Trophoblast cell (in vitro differentiated cells and primary cell): ENCODE results near the gene RIN3.

ENCODE experiments used
- DNase-seq, 2 donors: peaks; one replicate each; pipeline ENCODE4 v3.0.0-alpha.2; 2016
- H2AFZ ChIP-seq: 2 replicates; pipeline ENCODE4 v1.6.1; 2013; ENCODE audit warnings: low read length, moderate library complexity, mild to moderate bottlenecking; ENCODE audit not compliant: insufficient read depth, poor library complexity
- H2AK5ac ChIP-seq: 2 replicates; pipeline ENCODE4 v1.6.1; 2013; ENCODE audit warnings: mild to moderate bottlenecking, low read length
- H2BK120ac ChIP-seq: 2 replicates; pipeline ENCODE4 v1.6.1; 2013; ENCODE audit warnings: low read length, mild to moderate bottlenecking, moderate library complexity; ENCODE audit not compliant: insufficient read depth, poor library complexity
- H2BK12ac ChIP-seq: 2 replicates; pipeline ENCODE4 v1.6.1; 2013; ENCODE audit warnings: mild to moderate bottlenecking, low read length, moderate library complexity
- H2BK5ac ChIP-seq: 2 replicates; pipeline ENCODE4 v1.6.1; 2013; ENCODE audit warnings: low read length, low read depth, moderate library complexity, mild to moderate bottlenecking; ENCODE audit not compliant: poor library complexity
- H3K14ac ChIP-seq: 2 replicates; pipeline ENCODE4 v1.6.1; 2013; ENCODE audit warnings: mild to moderate bottlenecking, low read length
- H3K18ac ChIP-seq: 2 replicates; pipeline ENCODE4 v1.6.1; 2013; ENCODE audit warnings: mild to moderate bottlenecking, low read length
- H3K23ac ChIP-seq: 2 replicates; pipeline ENCODE4 v1.6.1; 2013; ENCODE audit warnings: low read length
- H3K27ac ChIP-seq: 2 replicates; pipeline ENCODE4 v1.5.1; 2013; ENCODE audit warnings: low read depth, mild to moderate bottlenecking, inconsistent platforms, low read length, moderate library complexity
- H3K27me3 ChIP-seq: 2 replicates; pipeline ENCODE4 v1.6.1; 2013; ENCODE audit warnings: inconsistent platforms, mild to moderate bottlenecking, low read length, moderate library complexity; ENCODE audit not compliant: insufficient read depth
- H3K36me3 ChIP-seq, 2 experiments: 1 replicate in 1 of 2; 2 replicates in 1 of 2; pipeline ENCODE4 v1.6.1; 2013; ENCODE audit warnings: low read length in 2 of 2, mild to moderate bottlenecking in 2 of 2, moderate library complexity in 1 of 2; ENCODE audit not compliant: insufficient read depth in 2 of 2, control insufficient read depth in 1 of 2
- H3K4ac ChIP-seq: 2 replicates; pipeline ENCODE4 v1.6.1; 2013; ENCODE audit warnings: low read depth, mild to moderate bottlenecking, low read length, moderate library complexity
- H3K4me1 ChIP-seq, 2 experiments: 1 replicate in 1 of 2; 2 replicates in 1 of 2; pipeline ENCODE4 v1.6.1; 2013; ENCODE audit warnings: low read length in 2 of 2, mild to moderate bottlenecking in 2 of 2, moderate library complexity in 1 of 2; ENCODE audit not compliant: insufficient read depth in 2 of 2, control insufficient read depth in 1 of 2
- H3K4me2 ChIP-seq: 2 replicates; pipeline ENCODE4 v1.6.1; 2013; ENCODE audit warnings: inconsistent platforms, mild to moderate bottlenecking, low read length, moderate library complexity
- H3K4me3 ChIP-seq: 2 replicates; pipeline ENCODE4 v1.5.1; 2013; ENCODE audit warnings: mild to moderate bottlenecking, low read depth, low read length, inconsistent platforms
- H3K79me1 ChIP-seq: one replicate; pipeline ENCODE4 v1.6.1; 2013; ENCODE audit warnings: low read length
- H3K79me2 ChIP-seq: 2 replicates; pipeline ENCODE4 v1.6.1; 2013; ENCODE audit warnings: low read length, mild to moderate bottlenecking; ENCODE audit not compliant: control insufficient read depth, insufficient read depth, poor library complexity
- H3K9ac ChIP-seq: 2 replicates; pipeline ENCODE4 v1.6.1; 2013; ENCODE audit warnings: mild to moderate bottlenecking, low read length
- H3K9me3 ChIP-seq: 2 replicates; pipeline ENCODE4 v1.6.1; 2013; ENCODE audit warnings: low read depth, mild to moderate bottlenecking, control low read depth, inconsistent platforms, low read length; ENCODE audit not compliant: insufficient read depth
- H4K12ac ChIP-seq: 2 replicates; pipeline ENCODE4 v1.6.1; 2013; ENCODE audit warnings: low read depth, mild to moderate bottlenecking, low read length, moderate library complexity
- H4K8ac ChIP-seq: 2 replicates; pipeline ENCODE4 v1.6.1; 2013; ENCODE audit warnings: low read depth, mild to moderate bottlenecking, low read length, moderate library complexity
- H4K91ac ChIP-seq: one replicate; pipeline ENCODE4 v1.6.1; 2013; ENCODE audit warnings: low read depth, mild to moderate bottlenecking, low read length, moderate library complexity
- WGBS: extraction: QIAGEN DNeasy Blood & Tissue Kit; methylation state at CpG from one replicate; pipeline ENCODE4 v1.1.7; 2013; ENCODE audit warnings: missing lambda C conversion rate; ENCODE audit not compliant: insufficient read length, insufficient coverage; ENCODE audit errors: extremely low coverage; 5-methylcytosine and 5-hydroxymethylcytosine counted together

The RIN3 gene

DNA sequence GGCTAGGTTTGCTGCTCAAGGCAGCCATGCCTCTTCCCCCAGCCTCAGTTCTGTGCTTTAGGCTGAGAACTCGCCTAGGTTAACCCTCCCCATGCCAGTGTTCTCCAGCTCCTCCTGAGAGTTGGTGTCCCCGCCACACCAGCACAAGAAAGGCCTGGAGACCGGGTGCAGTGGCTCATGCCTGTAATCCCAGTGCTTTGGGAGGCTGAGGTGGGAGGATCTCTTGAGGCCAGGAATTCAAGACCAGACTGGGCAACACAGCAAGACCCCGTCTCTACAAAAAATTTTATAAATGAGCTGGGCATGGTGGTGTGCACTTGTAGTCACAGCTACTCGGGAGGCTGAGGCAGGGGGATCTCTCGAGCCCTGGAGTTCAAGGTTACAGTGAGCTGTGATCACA, 10.2 kb downstream of the RIN3 start:
- Histone ChIP-seq H3K79me2 (peaks cover 2% of the 10 kb centered on the region), H3K9me3 (peaks cover 1% of the 10 kb centered on the region), H2AK5ac (no peak overlapping the region), H2BK12ac (no peak overlapping the region), H3K36me3 (no peaks in the 10 kb centered on the region), H3K18ac (no peak overlapping the region), H2AFZ (no peak overlapping the region), H3K4me1 (no peaks in the 10 kb centered on the region), H4K91ac (no peak overlapping the region), H3K14ac (no peak overlapping the region), H2BK120ac (no peak overlapping the region), H3K27me3 (no peaks in the 10 kb centered on the region), H3K9ac (no peak overlapping the region), H4K8ac (no peak overlapping the region), H3K79me1 (no peaks in the 10 kb centered on the region), H3K27ac (no peak overlapping the region), H2BK5ac (no peak overlapping the region), H3K4me3 (no peak overlapping the region), H3K23ac (no peak overlapping the region), H3K4me2 (no peak overlapping the region), H3K4ac (no peak overlapping the region), H4K12ac (no peak overlapping the region)
- WGBS, result no CpG with 5 or more reads among the region's 6 CpGs
- DNase-seq, result no peak

DNA sequence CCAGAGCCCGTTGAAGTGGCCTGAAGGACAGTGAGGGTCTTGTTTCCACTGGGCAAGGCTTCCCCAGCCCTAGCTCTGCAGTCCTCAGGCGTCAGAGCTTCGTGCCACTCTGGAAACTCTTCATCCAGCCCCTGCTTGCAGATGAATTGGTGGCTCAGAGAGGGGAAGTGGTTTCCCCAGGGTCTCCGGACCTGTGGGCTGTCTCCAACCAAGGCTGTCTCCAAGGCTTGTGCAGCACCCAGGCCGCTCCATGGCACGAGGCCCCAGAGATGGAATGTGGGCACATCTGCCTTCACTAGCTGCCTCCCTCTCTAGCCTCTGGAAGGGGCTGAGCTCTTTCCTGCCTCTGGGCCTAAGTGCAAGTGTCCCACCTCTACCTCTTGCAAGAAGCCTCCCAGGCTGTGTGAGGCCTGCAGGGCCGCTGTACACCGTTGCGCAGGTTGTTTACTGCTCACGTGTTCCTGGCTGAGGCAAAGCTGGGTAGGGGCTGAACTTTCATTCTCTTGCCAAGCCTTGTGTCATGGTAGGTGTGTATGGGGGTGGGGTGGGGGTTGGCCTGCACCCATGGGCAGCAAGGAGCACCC, 11.1 kb downstream of the RIN3 start:
- no peak overlapping the region for H3K14ac ChIP-seq
- no peaks in the 10 kb centered on the region for H3K79me1 ChIP-seq
- H2AFZ ChIP-seq, result no peak overlapping the region
- H3K4me2 ChIP-seq, result no peak overlapping the region
- no peak overlapping the region for H3K4ac ChIP-seq
- H3K27ac ChIP-seq, result no peak overlapping the region
- H2BK5ac ChIP-seq, result no peak overlapping the region
- no CpG with 5 or more reads among the region's 10 CpGs for WGBS
- no peak overlapping the region for H4K8ac ChIP-seq
- H3K79me2 ChIP-seq, result peaks cover 2% of the 10 kb centered on the region
- no peak overlapping the region for H3K23ac ChIP-seq
- H4K91ac ChIP-seq, result no peak overlapping the region
- H3K4me1 ChIP-seq, result no peaks in the 10 kb centered on the region
- no peak overlapping the region for H2AK5ac ChIP-seq
- no peaks in the 10 kb centered on the region for H3K36me3 ChIP-seq
- H2BK12ac ChIP-seq, result no peak overlapping the region
- no peak for DNase-seq
- no peak overlapping the region for H2BK120ac ChIP-seq
- H3K9me3 ChIP-seq, result peaks cover 1% of the 10 kb centered on the region
- H3K18ac ChIP-seq, result no peak overlapping the region
- no peaks in the 10 kb centered on the region for H3K27me3 ChIP-seq
- H3K9ac ChIP-seq, result no peak overlapping the region
- H4K12ac ChIP-seq, result no peak overlapping the region
- no peak overlapping the region for H3K4me3 ChIP-seq

DNA sequence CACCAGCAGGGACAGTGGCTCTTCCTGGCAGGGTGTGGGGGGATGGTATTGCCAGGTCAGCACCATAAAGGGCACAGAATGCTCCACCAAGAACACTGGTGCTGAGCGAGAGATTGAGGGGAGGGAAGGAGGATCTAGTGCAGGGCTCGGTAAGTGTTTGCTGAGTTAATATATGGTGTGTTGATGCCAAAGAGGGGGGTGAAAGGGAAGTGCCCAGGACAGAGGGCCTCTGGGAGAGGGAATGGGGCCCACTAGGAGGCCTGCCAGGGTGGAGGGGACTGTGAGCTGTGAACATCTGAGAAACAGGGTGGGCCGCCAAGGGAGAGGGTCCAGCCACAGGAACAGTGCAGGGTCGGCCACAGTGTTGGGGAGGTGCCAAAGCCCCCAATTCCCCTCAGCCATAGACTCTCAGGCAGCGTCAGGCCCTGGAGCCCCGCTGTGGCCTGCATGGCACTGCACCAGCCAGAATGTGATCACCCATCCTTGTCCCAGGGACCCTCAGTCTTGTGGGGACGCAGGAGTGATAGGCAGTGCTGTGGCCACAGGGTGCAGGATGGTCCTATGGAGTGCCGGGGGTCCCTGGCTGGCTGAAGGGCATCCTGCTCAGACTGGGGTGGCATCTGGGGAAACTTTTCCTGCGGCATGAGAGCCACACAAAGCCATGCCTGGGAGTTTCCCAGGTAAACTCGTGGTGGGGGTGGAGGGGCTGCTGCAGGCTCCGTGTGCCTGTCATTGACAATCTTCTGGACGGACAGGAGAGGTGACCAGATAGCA, 11.9 kb downstream of the RIN3 start:
- peaks cover 1% of the 10 kb centered on the region for H3K9me3 ChIP-seq

DNA sequence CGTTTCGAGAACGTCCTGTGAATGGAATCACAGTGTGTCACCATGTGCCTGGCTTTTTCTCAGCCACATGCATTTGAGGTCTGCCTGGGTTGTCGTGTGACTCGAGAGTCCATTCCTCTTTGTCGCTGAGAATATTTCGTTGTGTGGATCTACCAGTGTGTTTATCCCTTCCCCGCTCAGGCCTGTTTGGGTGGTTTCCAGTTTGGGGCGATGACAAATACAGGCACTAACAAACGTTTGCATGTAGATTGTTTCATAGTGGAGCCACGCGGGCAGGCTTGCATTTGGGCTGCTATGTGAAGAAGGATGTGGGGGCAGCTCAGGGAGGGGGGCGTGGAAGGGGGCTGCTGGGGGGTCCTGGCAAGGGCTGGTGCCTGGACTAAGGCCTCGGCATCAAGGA, 14.1 kb downstream of the RIN3 start:
- WGBS, result no CpG with 5 or more reads among the region's 14 CpGs
- Histone ChIP-seq H3K4me2 (no peak overlapping the region), H2BK5ac (no peak overlapping the region), H3K4ac (no peak overlapping the region), H4K12ac (no peak overlapping the region), H3K18ac (no peak overlapping the region), H3K27ac (no peak overlapping the region), H3K4me1 (peaks cover 3% of the 10 kb centered on the region in 2 experiments), H2BK12ac (no peak overlapping the region), H3K27me3 (no peaks in the 10 kb centered on the region), H3K79me2 (peaks cover 2% of the 10 kb centered on the region), H2BK120ac (no peak overlapping the region), H3K9ac (no peak overlapping the region), H4K91ac (no peak overlapping the region), H3K4me3 (no peak overlapping the region), H2AFZ (no peak overlapping the region), H3K79me1 (no peaks in the 10 kb centered on the region), H3K36me3 (no peaks in the 10 kb centered on the region), H3K9me3 (peaks cover 1% of the 10 kb centered on the region), H4K8ac (no peak overlapping the region), H2AK5ac (no peak overlapping the region), H3K23ac (no peak overlapping the region), H3K14ac (no peak overlapping the region)
- DNase-seq, result no peak

More for the DNA sequence above, 11.9 kb downstream of the RIN3 start:
- no peak overlapping the region for H2AK5ac ChIP-seq
- H3K18ac ChIP-seq, result no peak overlapping the region
- H4K12ac ChIP-seq, result peak overlapping the region; percentile 58
- no peaks in the 10 kb centered on the region for H3K79me1 ChIP-seq
- DNase-seq, result no peak
- H3K27ac ChIP-seq, result no peak overlapping the region
- no peaks in the 10 kb centered on the region for H3K4me1 ChIP-seq
- no peak overlapping the region for H4K91ac ChIP-seq
- H3K4ac ChIP-seq, result peak overlapping the region; percentile 51
- peak overlapping the region; percentile 25 for H3K4me3 ChIP-seq
- no peak overlapping the region for H3K4me2 ChIP-seq
- H4K8ac ChIP-seq, result no peak overlapping the region
- H2BK5ac ChIP-seq, result no peak overlapping the region
- no peak overlapping the region for H3K23ac ChIP-seq
- no CpG with 5 or more reads among the region's 12 CpGs for WGBS
- H2AFZ ChIP-seq, result no peak overlapping the region
- H3K79me2 ChIP-seq, result peaks cover 2% of the 10 kb centered on the region
- no peaks in the 10 kb centered on the region for H3K27me3 ChIP-seq
- H2BK12ac ChIP-seq, result no peak overlapping the region
- H3K9ac ChIP-seq, result no peak overlapping the region
- H3K36me3 ChIP-seq, result no peaks in the 10 kb centered on the region
- peak overlapping the region; percentile 31 for H3K14ac ChIP-seq
- no peak overlapping the region for H2BK120ac ChIP-seq
